Mucosa of descending colon (tissue), 3 donors: ENCODE measurements around the gene P2RX5. TPM values are rescaled to one million over a fixed set of nuclear protein-coding genes. Genes with fewer than 3 reads are reported as not detected.
A peak's percentile ranks its signal among the peaks of the same experiment; 100 is the strongest.

ENCODE experiments used
- ATAC-seq: fragments of 200-7000 bp; cut with Tn5 transposase; one replicate; pipeline ENCODE4 v1.9.1; 2020; ENCODE audit warnings: mild to moderate bottlenecking, moderate library complexity
- DNase-seq, 3 donors: peaks; one replicate each; pipeline ENCODE4 v3.0.0-alpha.2; 2020
- H3K36me3 ChIP-seq: fragments of 200-600 bp; one replicate; pipeline ENCODE4 v1.8.0; 2021; ENCODE audit warnings: low read depth, mild to moderate bottlenecking
- H3K4me1 ChIP-seq: fragments of 200-600 bp; one replicate; pipeline ENCODE4 v1.8.0; 2021; ENCODE audit warnings: low read depth, mild to moderate bottlenecking
- H3K4me3 ChIP-seq: fragments of 200-600 bp; one replicate; pipeline ENCODE4 v1.8.0; 2021; ENCODE audit warnings: mild to moderate bottlenecking
- H3K9me3 ChIP-seq: fragments of 200-600 bp; one replicate; pipeline ENCODE4 v1.8.0; 2021; ENCODE audit warnings: mild to moderate bottlenecking
- CTCF ChIP-seq: fragments of 200-600 bp; IDR thresholded peaks from one replicate; pipeline ENCODE4 v1.8.0; 2022; ENCODE audit warnings: antibody characterized with exemption, mild to moderate bottlenecking
- intact Hi-C, 2 donors: fragments of 100-400 bp; cut with DNase I in 1 of 2; cut with micrococcal nuclease in 1 of 2; formaldehyde crosslinking; loops; one replicate each; pipeline versions ENCODE4 v1.11.0 to v1.11.1; 2022; cut with DNase I, micrococcal nuclease
- total RNA-seq, 3 donors: library from RNA; stranded (reverse); fragmentation: NEBNext Ultra II Directional in 2 of 3; extraction: Animal tissue kit (Norgen Biotek cat#: 25700) in 2 of 3; gene quantifications; one replicate each; pipeline versions ENCODE4 v1.2.1 to v1.2.4, GENCODE V29; 2021 to 2023
- donor health status: DM: no; HTN: no; CAD: no; lungs with moderate emphysema.
- donor health status: DM: no; HTN: no; CAD: no.
- donor health status: DM: no; HTN: yes; CAD: no.

The P2RX5 gene
- total RNA-seq, 3 donors from 2014 or later = 0.73 to 2.6 (median 2.2) TPM

DNA sequence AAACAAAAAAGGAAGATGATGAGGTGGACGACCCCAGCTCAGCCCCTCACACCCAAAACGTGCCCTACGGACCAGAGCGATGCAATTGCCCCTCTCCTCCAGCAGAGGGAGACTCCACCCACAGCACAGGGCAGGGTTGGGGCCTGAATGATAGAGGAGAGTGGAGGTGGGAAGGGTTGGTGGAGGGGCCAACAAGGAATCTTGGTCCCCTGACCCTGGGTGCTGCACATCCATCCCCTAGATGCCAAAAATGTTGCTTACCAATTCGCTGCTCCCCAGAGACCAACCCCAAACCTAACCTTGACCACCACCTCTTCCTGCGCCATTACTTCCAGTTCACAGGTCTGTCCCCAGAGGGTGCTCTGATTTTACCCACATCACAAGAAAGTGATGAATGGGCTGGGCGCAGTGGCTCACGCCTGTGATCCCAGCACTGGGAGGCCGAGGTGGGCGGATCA, 12.9 kb downstream of the P2RX5 start:
- TF ChIP-seq CTCF = peak; percentile 81
- Histone ChIP-seq H3K4me3 (no peak overlapping the region), H3K9me3 (no peaks in the 10 kb centered on the region), H3K4me1 (no peaks in the 10 kb centered on the region), H3K36me3 (no peaks in the 10 kb centered on the region)
- intact Hi-C loops = no loop called here
- DNase-seq (peak in 1 of 3 donors; percentile 54), ATAC-seq (peak; percentile 86)

- DNase-seq (no peak), ATAC-seq (no peak)
- TF ChIP-seq CTCF = no peak
- H3K36me3 ChIP-seq = no peaks in the 10 kb centered on the region
- H3K4me1 ChIP-seq = no peaks in the 10 kb centered on the region
- intact Hi-C loops = no loop called here
- no peak overlapping the region for H3K4me3 ChIP-seq
- H3K9me3 ChIP-seq = no peaks in the 10 kb centered on the region
These were observed 13.9 kb downstream of the P2RX5 start for GRCh38 chr17:3682033-3682432.

GRCh38 chr17:3681565-3681964, 14.4 kb downstream of the P2RX5 start:
- Histone ChIP-seq H3K4me3 (no peak overlapping the region), H3K36me3 (no peaks in the 10 kb centered on the region)
- DNase-seq = no peak

GRCh38 chr17:3681057-3681456, 14.9 kb downstream of the P2RX5 start:
- Histone ChIP-seq H3K4me1 (no peaks in the 10 kb centered on the region), H3K36me3 (no peaks in the 10 kb centered on the region), H3K4me3 (no peak overlapping the region), H3K9me3 (no peaks in the 10 kb centered on the region)
- intact Hi-C loops = no loop called here
- TF ChIP-seq CTCF = no peak
- ATAC-seq (no peak), DNase-seq (no peak)

More at GRCh38 chr17:3681565-3681964, 14.4 kb downstream of the P2RX5 start:
- ATAC-seq = no peak
- no peak for TF ChIP-seq CTCF
- no peaks in the 10 kb centered on the region for H3K9me3 ChIP-seq
- intact Hi-C loops = no loop called here
- no peaks in the 10 kb centered on the region for H3K4me1 ChIP-seq

DNA sequence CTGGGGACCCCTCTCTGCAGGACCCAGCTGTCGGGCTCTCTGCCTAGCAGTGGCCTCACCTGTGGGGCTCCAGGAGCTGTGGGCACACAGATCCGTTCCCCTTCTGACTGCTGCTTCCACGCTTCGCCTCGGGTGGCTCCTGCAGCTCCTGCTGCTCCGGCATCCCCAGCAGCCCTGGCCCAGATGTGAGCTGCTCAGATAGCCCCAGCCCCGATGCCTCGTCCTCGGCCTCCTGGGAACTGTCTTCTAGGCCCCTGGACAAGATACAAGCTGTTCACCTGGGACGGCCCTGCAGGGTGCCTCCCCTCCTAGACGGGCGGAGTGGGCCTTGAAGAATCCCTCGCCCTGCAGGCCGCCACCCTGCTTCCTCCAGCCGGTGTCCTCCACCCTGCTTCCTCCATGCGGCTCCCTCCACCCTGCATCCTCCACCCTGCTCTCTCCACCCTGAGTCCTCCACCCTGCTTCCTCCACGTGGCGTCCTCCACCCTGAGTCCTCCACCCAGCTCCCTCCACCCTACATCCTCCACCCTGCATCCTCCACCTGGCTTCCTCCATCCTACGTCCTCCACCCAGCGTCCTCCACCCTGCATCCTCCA, 16.3 kb downstream of the P2RX5 start:
- TF ChIP-seq CTCF = no peak
- H3K36me3 ChIP-seq = no peaks in the 10 kb centered on the region
- no peaks in the 10 kb centered on the region for H3K4me1 ChIP-seq
- intact Hi-C loops = no loop called here
- no peak overlapping the region for H3K4me3 ChIP-seq
- ATAC-seq = peak; percentile 31
- no peak for DNase-seq
- no peaks in the 10 kb centered on the region for H3K9me3 ChIP-seq
